GM23248 (cell line): ENCODE results near the gene TXNL4A. TPM values are rescaled to one million over a fixed set of nuclear protein-coding genes. Genes with fewer than 3 reads are reported as not detected.
A peak's percentile ranks its signal among the peaks of the same experiment; 100 is the strongest.

Experiments
- DNase-seq: peaks from one replicate; pipeline ENCODE4 v3.0.0-alpha.2; 2015
- H2AFZ ChIP-seq: fragments of 200-600 bp; sonication (generic); 2 replicates; pipeline ENCODE4 v1.6.1; 2016; ENCODE audit warnings: antibody characterized with exemption
- H3F3A ChIP-seq: fragments of 200-600 bp; sonication (generic); 2 replicates; pipeline ENCODE4 v1.6.1; 2016; ENCODE audit warnings: mild to moderate bottlenecking, antibody characterized with exemption, mixed run types; ENCODE audit not compliant: insufficient read depth
- H3K27ac ChIP-seq: fragments of 200-600 bp; sonication (generic); 2 replicates; pipeline ENCODE4 v1.5.1; 2016; ENCODE audit warnings: mild to moderate bottlenecking
- H3K27me3 ChIP-seq: fragments of 200-600 bp; sonication (generic); replicated peaks from 2 replicates; pipeline ENCODE4 v1.6.1; 2016; ENCODE audit warnings: mild to moderate bottlenecking; ENCODE audit not compliant: insufficient read depth
- H3K36me3 ChIP-seq: fragments of 200-600 bp; sonication (generic); 2 replicates; pipeline ENCODE4 v1.6.1; 2016; ENCODE audit warnings: low read depth, mild to moderate bottlenecking
- H3K4me1 ChIP-seq: fragments of 200-600 bp; sonication (generic); 2 replicates; pipeline ENCODE4 v1.6.1; 2016; ENCODE audit warnings: mild to moderate bottlenecking; ENCODE audit not compliant: insufficient read depth
- H3K4me2 ChIP-seq: fragments of 200-600 bp; sonication (generic); one replicate; pipeline ENCODE4 v1.6.1; 2016; ENCODE audit warnings: mild to moderate bottlenecking; ENCODE audit not compliant: unreplicated experiment
- H3K4me3 ChIP-seq: fragments of 200-600 bp; sonication (generic); 2 replicates; pipeline ENCODE4 v1.5.1; 2016; ENCODE audit warnings: mild to moderate bottlenecking
- H3K79me2 ChIP-seq: fragments of 200-600 bp; sonication (generic); 2 replicates; pipeline ENCODE4 v1.6.1; 2016; ENCODE audit warnings: mild to moderate bottlenecking; ENCODE audit not compliant: insufficient read depth
- H3K9ac ChIP-seq: fragments of 200-600 bp; sonication (generic); 2 replicates; pipeline ENCODE4 v1.6.1; 2016; ENCODE audit warnings: mild to moderate bottlenecking
- H3K9me2 ChIP-seq: fragments of 200-600 bp; sonication (generic); 2 replicates; pipeline ENCODE4 v1.6.1; 2016; ENCODE audit warnings: mixed run types, mild to moderate bottlenecking, moderate library complexity; ENCODE audit not compliant: insufficient read depth
- H3K9me3 ChIP-seq: fragments of 200-600 bp; sonication (generic); one replicate; pipeline ENCODE4 v1.6.1; 2017; ENCODE audit warnings: low read depth
- H4K20me1 ChIP-seq: fragments of 200-600 bp; sonication (generic); 2 replicates; pipeline ENCODE4 v1.6.0; 2016; ENCODE audit not compliant: insufficient read depth
- EZH2 ChIP-seq: fragments of 200-600 bp; sonication (generic); IDR thresholded peaks from 2 replicates; pipeline ENCODE4 v1.6.1; 2018; ENCODE audit warnings: antibody characterized with exemption, mild to moderate bottlenecking; ENCODE audit not compliant: insufficient read depth, poor library complexity, severe bottlenecking
- EZH2phosphoT487 ChIP-seq: fragments of 200-600 bp; sonication (generic); IDR thresholded peaks from 2 replicates; pipeline ENCODE4 v1.6.1; 2018; ENCODE audit warnings: antibody characterized with exemption, moderate library complexity, mild to moderate bottlenecking, low read depth; ENCODE audit not compliant: insufficient read depth
- WGBS, 2 experiments: methylation state at CpG; one replicate each; pipeline ENCODE4 v1.1.6; 2015 to 2017; ENCODE audit warnings: low lambda C conversion rate in 2 of 2, low coverage in 1 of 2; ENCODE audit errors: missing lambda C conversion rate in 2 of 2; 5-methylcytosine and 5-hydroxymethylcytosine counted together
- in situ Hi-C: fragments of 300-500 bp; cut with MboI; formaldehyde crosslinking; loops from 2 replicates; pipeline ENCODE4 v1.15.0; 2020
- polyA plus RNA-seq: library from polyadenylated mRNA; unstranded; fragments of >200 nt; fragmentation: Nextera tagmentation; extraction: Ambion mirVana; gene quantifications from 2 replicates; pipeline ENCODE4 v1.2.1, GENCODE V29; 2016
- total RNA-seq: library from RNA; depleted of rRNA; stranded (reverse); fragments of >200 nt; shearing (Covaris generic); gene quantifications from 2 replicates; pipeline ENCODE4 v1.2.3, GENCODE V29; 2014

TXNL4A gene
- total and polyA plus RNA-seq, 2 experiments from 2014 or later = 17.4 to 192 TPM

DNA sequence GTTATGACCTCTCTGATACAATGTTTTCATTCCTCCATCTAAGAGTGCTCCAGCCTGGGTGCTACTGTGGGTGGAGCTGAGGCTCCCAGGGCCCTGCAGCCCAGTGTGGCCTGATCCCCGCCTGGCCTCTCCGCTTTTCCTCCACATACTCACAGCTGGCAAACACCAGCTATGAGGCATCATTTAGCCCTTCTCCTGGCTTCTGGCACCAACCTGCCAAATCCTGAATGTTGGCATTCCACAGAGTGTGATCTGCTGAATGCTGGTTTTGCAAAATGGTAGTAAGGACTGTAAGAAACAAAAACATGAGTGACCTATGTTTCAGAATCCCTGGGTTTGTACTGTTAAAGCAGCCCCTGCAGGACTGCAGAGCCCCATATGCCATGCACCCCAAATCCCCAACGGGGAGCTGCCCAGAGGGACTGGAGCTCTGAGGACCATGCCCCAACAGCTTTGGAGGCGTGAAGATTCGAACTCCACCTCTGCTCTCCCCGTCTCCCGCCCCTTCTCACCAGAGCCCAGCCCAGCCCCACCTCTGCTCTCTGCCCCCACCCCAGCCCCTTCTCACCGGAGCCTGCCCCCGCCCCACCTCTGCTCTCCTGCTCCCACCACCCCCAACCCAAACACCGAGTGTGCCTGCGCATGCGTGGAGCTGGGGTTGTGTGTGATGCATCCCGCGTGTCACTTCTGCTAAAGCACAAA is 41.2 kb downstream of the TXNL4A start:
- DNase-seq = peak; percentile 80
- 88 to 94% methylated on average over 10 to 14 of the region's 14 CpGs for whole genome bisulfite sequencing, 2 experiments
- peaks cover 84% of the 10 kb centered on the region for H3K79me2 ChIP-seq

DNA sequence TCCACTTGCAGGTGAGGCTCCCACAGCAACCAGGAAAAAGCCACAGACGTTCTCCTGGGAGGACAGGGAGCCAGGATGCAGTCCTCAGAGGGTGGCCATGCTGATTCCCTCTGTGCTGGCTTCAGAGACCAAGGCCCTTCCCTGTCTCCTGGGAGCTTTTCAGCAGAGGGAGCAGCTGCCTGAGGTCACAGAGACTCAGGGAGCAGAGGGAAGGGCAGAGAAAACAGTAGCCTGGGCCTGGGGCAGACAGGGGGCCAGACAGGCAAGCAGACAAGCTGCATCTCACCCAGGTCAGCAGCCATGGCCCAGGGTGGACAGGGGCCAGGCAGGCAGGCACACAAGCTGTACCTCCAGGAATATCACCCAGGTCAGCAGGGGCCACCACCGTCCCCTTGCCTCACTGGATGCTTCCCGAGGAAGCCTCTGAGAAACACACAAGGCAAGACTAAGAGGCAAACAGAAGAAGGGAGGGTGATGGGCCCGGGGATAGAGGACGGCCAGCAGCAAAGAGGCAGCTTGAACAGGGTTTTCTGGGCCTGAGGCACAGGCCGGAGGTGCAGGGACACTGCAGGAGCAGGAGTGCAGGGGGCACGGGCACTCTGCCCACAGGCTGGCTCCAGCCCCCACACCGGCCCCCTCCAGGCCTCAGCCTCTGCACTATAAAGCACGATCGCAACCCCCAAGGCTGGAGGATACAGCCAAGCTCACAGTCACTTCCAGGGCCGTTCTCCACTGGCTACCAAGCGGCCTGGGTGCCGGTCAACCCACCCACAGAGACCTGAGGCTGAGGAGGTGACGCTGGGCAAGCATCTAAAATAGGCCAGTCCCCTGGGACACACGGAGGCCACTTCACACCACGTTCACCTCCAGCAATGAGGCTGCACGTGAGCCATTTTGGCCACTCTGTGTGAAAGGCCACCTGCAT is 43.0 kb downstream of the TXNL4A start:
- no peaks in the 10 kb centered on the region for H3F3A ChIP-seq
- no peaks in the 10 kb centered on the region for H3K9me2 ChIP-seq
- peaks cover 98% of the 10 kb centered on the region for H3K79me2 ChIP-seq
- H3K9me3 ChIP-seq = no peaks in the 10 kb centered on the region
- in situ Hi-C loops = no loop called here
- H3K27me3 ChIP-seq = no peaks in the 10 kb centered on the region
- H2AFZ ChIP-seq = no peak overlapping the region
- no peak overlapping the region for H3K27ac ChIP-seq
- 80 to 81% methylated on average over 17 of the region's 17 CpGs for WGBS, 2 experiments
- TF ChIP-seq EZH2phosphoT487 (no peak), EZH2 (no peak)
- H3K4me1 ChIP-seq = peaks cover 14% of the 10 kb centered on the region
- no peak for DNase-seq
- no peak overlapping the region for H3K9ac ChIP-seq
- H4K20me1 ChIP-seq = no peaks in the 10 kb centered on the region
- H3K4me3 ChIP-seq = no peak overlapping the region
- no peak overlapping the region for H3K4me2 ChIP-seq
- no peaks in the 10 kb centered on the region for H3K36me3 ChIP-seq

More for the DNA sequence above, 41.2 kb downstream of the TXNL4A start:
- no peaks in the 10 kb centered on the region for H3K36me3 ChIP-seq
- no peaks in the 10 kb centered on the region for H4K20me1 ChIP-seq
- H3K27me3 ChIP-seq = no peaks in the 10 kb centered on the region
- no peaks in the 10 kb centered on the region for H3K9me3 ChIP-seq
- no peaks in the 10 kb centered on the region for H3F3A ChIP-seq
- H3K27ac ChIP-seq = no peak overlapping the region; the same call in 1 of the 2 replicates
- in situ Hi-C loops = no loop called here
- H3K9me2 ChIP-seq = no peaks in the 10 kb centered on the region
- no peak overlapping the region for H2AFZ ChIP-seq
- TF ChIP-seq EZH2phosphoT487 (no peak), EZH2 (no peak)
- no peak overlapping the region for H3K9ac ChIP-seq
- H3K4me1 ChIP-seq = peaks cover 14% of the 10 kb centered on the region
- H3K4me3 ChIP-seq = no peak overlapping the region
- H3K4me2 ChIP-seq = no peak overlapping the region

DNA sequence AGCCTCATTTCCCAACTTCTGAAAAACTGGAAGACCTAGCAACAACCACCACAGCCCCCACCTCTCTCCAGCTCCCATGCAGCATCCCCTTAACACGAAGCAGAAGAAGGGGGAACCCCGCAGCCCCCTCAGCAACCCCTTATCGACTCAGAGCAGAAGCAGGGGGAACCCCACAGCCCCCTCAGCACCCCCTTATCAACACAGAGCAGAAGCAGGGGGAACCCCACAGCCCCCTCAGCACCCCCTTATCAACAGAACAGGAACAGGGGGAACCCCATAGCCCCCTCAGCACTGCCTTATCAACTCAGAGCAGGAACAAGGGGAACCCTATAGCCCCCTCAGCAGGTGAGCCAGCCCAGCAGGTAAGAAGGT is 43.6 kb downstream of the TXNL4A start:
- peaks cover 9% of the 10 kb centered on the region for H3K4me1 ChIP-seq
- no peaks in the 10 kb centered on the region for H4K20me1 ChIP-seq
- H2AFZ ChIP-seq = no peak overlapping the region
- H3K9ac ChIP-seq = no peak overlapping the region
- peaks cover 98% of the 10 kb centered on the region for H3K79me2 ChIP-seq
- H3K27me3 ChIP-seq = no peaks in the 10 kb centered on the region
- no peak for DNase-seq
- H3K4me2 ChIP-seq = no peak overlapping the region
- no peaks in the 10 kb centered on the region for H3K9me2 ChIP-seq
- no peaks in the 10 kb centered on the region for H3F3A ChIP-seq
- no peak overlapping the region for H3K4me3 ChIP-seq
- WGBS, 2 experiments = 76 to 100% methylated on average over 2 to 3 of the region's 3 CpGs
- H3K9me3 ChIP-seq = no peaks in the 10 kb centered on the region
- in situ Hi-C loops = no loop called here
- no peak for TF ChIP-seq EZH2
- no peak overlapping the region for H3K27ac ChIP-seq
- H3K36me3 ChIP-seq = no peaks in the 10 kb centered on the region

DNA sequence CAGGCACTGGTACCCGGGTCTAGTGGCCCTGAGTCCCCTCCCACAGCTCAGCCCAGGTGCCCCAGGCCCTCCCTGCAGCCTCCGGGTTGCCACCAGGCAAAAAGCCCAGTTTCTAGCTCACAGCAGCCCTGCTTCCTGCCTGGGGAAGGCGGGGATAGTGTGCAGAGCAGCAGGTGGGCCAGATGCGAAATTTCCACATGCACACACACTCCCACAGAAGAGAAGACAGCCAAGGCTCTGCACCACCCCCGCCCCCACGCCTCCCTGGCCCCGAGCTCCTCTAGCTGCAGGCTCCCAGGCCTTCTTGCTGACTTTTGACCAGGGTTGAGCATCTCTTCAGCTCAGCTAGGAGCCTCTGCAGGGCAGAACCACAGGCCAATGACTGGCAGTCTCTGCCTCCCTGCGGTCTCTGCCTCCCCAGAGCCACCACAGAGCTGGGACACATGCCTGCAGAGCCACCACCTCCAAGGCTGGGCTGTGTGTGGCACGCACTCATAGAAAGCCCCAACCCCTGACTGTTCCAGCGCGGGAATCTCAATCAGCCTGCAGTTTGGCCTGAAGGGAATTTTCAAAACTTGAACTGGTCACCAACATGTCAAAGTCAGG is 44.1 kb downstream of the TXNL4A start:
- Histone ChIP-seq H3K9ac (no peak overlapping the region), H3F3A (no peaks in the 10 kb centered on the region), H3K27ac (no peak overlapping the region), H3K79me2 (peaks cover 97% of the 10 kb centered on the region), H4K20me1 (no peaks in the 10 kb centered on the region), H3K9me2 (no peaks in the 10 kb centered on the region), H3K4me3 (no peak overlapping the region), H3K4me1 (peaks cover 6% of the 10 kb centered on the region; the same call in 1 of the 2 replicates), H3K9me3 (no peaks in the 10 kb centered on the region), H3K4me2 (no peak overlapping the region), H2AFZ (no peak overlapping the region), H3K36me3 (0 out of 2 replicates have a peak, but pooled peaks cover under 1% of the 10 kb centered on the region), H3K27me3 (no peaks in the 10 kb centered on the region)
- in situ Hi-C loops = no loop called here
- DNase-seq = no peak
- TF ChIP-seq EZH2 (no peak), EZH2phosphoT487 (no peak)
- 65 to 75% methylated on average over 11 of the region's 11 CpGs for WGBS, 2 experiments
